ENCODE measurements around the gene PUSL1. TPM values are rescaled to one million over a fixed set of nuclear protein-coding genes. Genes with fewer than 3 reads are reported as not detected.
A peak's percentile ranks its signal among the peaks of the same experiment; 100 is the strongest.

The PUSL1 gene
- polyA plus RNA-seq, 1 experiment, result 9.6 TPM

GRCh38 chr1:1302006-1302430, 6.4 kb upstream of the PUSL1 start:
- POLR2A ChIA-PET, result no interaction called here
- Histone ChIP-seq H3K27me3 (ENCODE audit: control insufficient read depth, insufficient read depth, low read length) (no peaks in the 10 kb centered on the region), H3K27ac (ENCODE audit: low read depth, low read length) (no peak overlapping the region), H3K4me3 (ENCODE audit: low read depth, low read length) (no peak overlapping the region), H3K9me3 (ENCODE audit: control insufficient read depth, insufficient read depth, low read length) (no peaks in the 10 kb centered on the region; the same call in 1 of the 2 replicates)
- peak; percentile 45 for TF ChIP-seq CTCF (IDR thresholded peaks at IDR 0.05; ENCODE audit: low read depth, low read length)
- DNase-seq (ENCODE audit: low read depth, low spot score), result no peak
- CTCF ChIA-PET, result interaction anchor here (1.0 kb wide), 1 partner anchor 10 kb away, joined by 3 read pairs; no protein-coding TSS in a partner anchor

- Histone ChIP-seq H3K27ac (ENCODE audit: low read depth, low read length) (no peak overlapping the region), H3K9me3 (ENCODE audit: control insufficient read depth, insufficient read depth, low read length) (no peaks in the 10 kb centered on the region; the same call in 1 of the 2 replicates), H3K27me3 (ENCODE audit: control insufficient read depth, insufficient read depth, low read length) (no peaks in the 10 kb centered on the region), H3K4me3 (ENCODE audit: low read depth, low read length) (no peak overlapping the region)
- CTCF ChIA-PET, result no interaction called here
- DNase-seq (ENCODE audit: low read depth, low spot score), result no peak
- TF ChIP-seq CTCF (IDR thresholded peaks at IDR 0.05; ENCODE audit: low read depth, low read length), result no peak
- POLR2A ChIA-PET, result no interaction called here
Observed at GRCh38 chr1:1302951-1303509, 5.4 kb upstream of the PUSL1 start.

- TF ChIP-seq CTCF (IDR thresholded peaks at IDR 0.05; ENCODE audit: low read depth, low read length), result no peak
Observed at GRCh38 chr1:1303736-1304135, 4.7 kb upstream of the PUSL1 start.

GRCh38 chr1:1304331-1305299, 3.8 kb upstream of the PUSL1 start:
- ChIA-PET CTCF (interaction anchor here (0.9 kb wide), 1 partner anchor 182 kb away, joined by 3 read pairs; no protein-coding TSS in a partner anchor), POLR2A (interaction anchor here (0.5 to 1.3 kb wide), 7 partner anchors 10 to 71 kb away, joined by 3 to 5 read pairs (median 4); partner anchors contain the start of genes AURKAIP1 and UBE2J2)
- no peaks in the 10 kb centered on the region for H3K27me3 ChIP-seq (ENCODE audit: control insufficient read depth, insufficient read depth, low read length)
- H3K27ac ChIP-seq (ENCODE audit: low read depth, low read length), result peak overlapping the region; percentile 89
- H3K9me3 ChIP-seq (ENCODE audit: control insufficient read depth, insufficient read depth, low read length), result no peaks in the 10 kb centered on the region; the same call in 1 of the 2 replicates
- peak; percentile 65 for DNase-seq (ENCODE audit: low read depth, low spot score)
- no peak for TF ChIP-seq CTCF (IDR thresholded peaks at IDR 0.05; ENCODE audit: low read depth, low read length)
- H3K4me3 ChIP-seq (ENCODE audit: low read depth, low read length), result peak overlapping the region; percentile 72

More at GRCh38 chr1:1303736-1304135, 4.7 kb upstream of the PUSL1 start:
- no peaks in the 10 kb centered on the region for H3K27me3 ChIP-seq (ENCODE audit: control insufficient read depth, insufficient read depth, low read length)
- no peak overlapping the region for H3K4me3 ChIP-seq (ENCODE audit: low read depth, low read length)
- no peaks in the 10 kb centered on the region; the same call in 1 of the 2 replicates for H3K9me3 ChIP-seq (ENCODE audit: control insufficient read depth, insufficient read depth, low read length)
- DNase-seq (ENCODE audit: low read depth, low spot score), result no peak
- POLR2A ChIA-PET, result no interaction called here
- CTCF ChIA-PET, result no interaction called here
- no peak overlapping the region for H3K27ac ChIP-seq (ENCODE audit: low read depth, low read length)

Measured in AG04450 (cell line).